ENCODE measurements around the gene HOXA9. TPM values are rescaled to one million over a fixed set of nuclear protein-coding genes. Genes with fewer than 3 reads are reported as not detected.

The HOXA9 gene
- total RNA-seq, 1 donor from 2014 or later: not detected

DNA sequence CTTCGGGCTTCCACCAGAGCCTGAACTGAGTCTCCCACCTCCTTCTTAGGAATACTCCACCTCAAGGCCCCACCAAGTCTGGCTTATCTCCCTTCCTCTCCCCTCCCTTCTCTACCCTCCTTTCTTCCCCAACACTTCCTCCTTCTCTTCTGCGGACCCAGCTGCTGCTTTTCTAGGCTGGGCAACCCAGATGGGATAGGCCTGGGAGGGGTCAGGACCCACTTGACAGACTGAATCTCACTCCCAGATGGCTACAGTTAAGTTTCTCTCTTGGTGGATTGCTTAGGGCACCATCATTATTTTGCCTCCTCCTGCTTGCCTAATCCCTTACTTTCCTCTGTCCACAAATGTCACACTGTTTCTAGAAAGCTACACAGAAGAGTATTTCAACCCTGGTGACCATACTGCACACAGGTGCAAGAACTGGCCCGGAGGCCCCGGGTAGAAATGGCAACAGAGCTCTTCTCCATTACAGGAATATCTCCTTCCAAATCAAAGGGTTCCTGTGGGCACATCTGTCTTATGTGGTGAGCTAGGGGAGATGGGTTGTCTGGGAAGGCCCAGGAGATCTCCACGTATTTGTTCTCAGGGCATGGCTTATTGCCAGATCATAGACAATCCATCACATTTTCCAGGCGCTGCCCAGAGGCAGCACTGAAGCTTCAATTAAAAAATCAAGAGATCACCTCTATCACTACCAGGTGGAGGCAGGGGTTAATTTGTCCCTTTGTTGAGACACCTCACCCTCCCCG, 24.8 kb upstream of the HOXA9 start:
- H3K27me3 ChIP-seq (ENCODE audit: control insufficient read depth, insufficient read depth, low read length): peaks cover 87% of the 10 kb centered on the region
- H3K36me3 ChIP-seq (ENCODE audit: control insufficient read depth, insufficient read depth, low read length): no peaks in the 10 kb centered on the region
- TF ChIP-seq, protein P1, sequence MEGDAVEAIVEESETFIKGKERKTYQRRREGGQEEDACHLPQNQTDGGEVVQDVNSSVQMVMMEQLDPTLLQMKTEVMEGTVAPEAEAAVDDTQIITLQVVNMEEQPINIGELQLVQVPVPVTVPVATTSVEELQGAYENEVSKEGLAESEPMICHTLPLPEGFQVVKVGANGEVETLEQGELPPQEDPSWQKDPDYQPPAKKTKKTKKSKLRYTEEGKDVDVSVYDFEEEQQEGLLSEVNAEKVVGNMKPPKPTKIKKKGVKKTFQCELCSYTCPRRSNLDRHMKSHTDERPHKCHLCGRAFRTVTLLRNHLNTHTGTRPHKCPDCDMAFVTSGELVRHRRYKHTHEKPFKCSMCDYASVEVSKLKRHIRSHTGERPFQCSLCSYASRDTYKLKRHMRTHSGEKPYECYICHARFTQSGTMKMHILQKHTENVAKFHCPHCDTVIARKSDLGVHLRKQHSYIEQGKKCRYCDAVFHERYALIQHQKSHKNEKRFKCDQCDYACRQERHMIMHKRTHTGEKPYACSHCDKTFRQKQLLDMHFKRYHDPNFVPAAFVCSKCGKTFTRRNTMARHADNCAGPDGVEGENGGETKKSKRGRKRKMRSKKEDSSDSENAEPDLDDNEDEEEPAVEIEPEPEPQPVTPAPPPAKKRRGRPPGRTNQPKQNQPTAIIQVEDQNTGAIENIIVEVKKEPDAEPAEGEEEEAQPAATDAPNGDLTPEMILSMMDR (IDR thresholded peaks at IDR 0.05; ENCODE audit: insufficient read depth, low read length, severe bottlenecking): no peak
- DNase-seq (ENCODE audit: low read depth) (no peak), FAIRE-seq (no peak)
- H3K4me3 ChIP-seq (ENCODE audit: low read depth, low read length): no peak overlapping the region

DNA sequence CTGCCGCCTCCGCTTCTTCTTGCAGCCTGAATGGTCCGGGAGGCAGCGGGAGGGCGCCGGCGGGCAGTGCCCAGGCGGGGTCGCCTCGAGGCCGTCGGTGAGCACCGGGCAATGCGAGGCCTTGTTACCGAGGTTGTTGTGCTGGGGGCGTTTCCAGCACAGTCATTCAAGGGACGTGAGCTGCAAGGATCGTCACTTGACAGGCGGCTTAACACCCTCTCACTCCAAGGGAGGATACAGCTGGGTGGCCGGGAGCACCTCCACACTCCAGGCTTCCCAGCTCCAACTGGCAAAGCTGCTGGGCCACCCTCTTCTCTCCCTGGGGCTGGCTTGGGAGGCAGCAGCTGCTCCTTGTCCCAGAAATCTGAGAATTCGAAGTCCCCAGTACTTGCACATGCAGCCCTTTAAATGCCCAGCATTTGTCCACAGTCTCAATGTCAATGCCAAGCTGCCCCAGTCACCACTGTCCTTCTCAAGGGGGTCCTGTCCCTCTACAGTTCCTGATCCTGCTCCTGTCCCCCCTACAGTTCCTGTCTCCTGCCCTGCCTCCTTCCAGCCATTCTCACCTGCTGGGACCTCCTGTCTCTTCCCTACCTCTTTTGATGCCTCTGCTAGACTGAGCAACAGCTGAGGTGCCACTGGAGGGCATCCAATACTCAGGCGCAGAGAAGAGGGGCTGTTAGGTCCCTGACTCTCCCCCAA, 24.1 kb upstream of the HOXA9 start:
- TF ChIP-seq, protein P1 (IDR thresholded peaks at IDR 0.05; ENCODE audit: insufficient read depth, low read length, severe bottlenecking): no peak
- DNase-seq (ENCODE audit: low read depth) (no peak), FAIRE-seq (no peak)
- Histone ChIP-seq H3K4me3 (ENCODE audit: low read depth, low read length) (no peak overlapping the region), H3K36me3 (ENCODE audit: control insufficient read depth, insufficient read depth, low read length) (no peaks in the 10 kb centered on the region), H3K27me3 (ENCODE audit: control insufficient read depth, insufficient read depth, low read length) (peaks cover 89% of the 10 kb centered on the region)

DNA sequence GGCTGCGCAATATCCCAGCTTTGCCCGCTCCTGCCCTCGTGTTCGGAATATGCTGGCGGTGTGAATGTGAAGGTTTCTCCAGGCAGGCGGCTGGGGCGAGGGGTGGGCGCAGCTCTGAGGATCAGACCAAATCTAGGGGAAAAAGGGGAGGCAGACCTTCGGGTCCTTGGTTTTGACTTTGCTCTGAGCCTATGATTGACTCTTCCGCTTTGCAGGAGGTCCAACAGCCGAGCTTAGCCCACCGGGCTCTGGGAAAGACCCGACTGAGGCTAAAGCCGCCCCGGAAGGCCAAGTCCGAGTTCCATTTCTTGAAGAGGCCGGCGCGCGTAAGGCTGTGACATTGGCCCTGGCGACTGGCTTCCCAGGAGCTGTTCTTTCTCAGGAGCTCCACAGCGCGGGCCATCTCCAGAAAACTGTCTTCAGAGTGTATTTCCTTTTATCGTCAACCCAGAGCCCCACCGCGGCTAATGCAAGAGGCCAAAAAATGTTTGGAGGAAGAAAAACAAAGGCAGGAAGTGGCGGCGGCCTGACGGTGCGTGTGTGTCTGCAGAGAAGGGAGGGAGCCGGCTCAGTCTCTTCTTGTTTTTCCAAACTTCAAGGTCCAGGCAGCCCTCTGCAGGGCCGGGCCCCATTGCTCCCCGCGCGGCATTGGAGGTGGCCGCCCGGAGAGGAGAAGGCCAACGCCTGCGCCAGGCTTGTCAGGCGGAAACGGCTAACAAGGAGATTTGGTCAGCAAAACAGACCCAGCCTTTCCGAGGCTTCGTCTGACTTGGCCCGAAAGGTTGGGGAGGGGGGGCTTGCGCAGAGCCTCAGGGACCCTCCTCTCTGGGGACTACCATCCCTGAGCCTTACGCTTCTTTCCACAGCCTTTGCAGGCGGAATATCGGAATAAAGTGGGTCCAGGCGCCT, 23.3 kb upstream of the HOXA9 start:
- no peak overlapping the region for H3K4me3 ChIP-seq (ENCODE audit: low read depth, low read length)
- DNase-seq (ENCODE audit: low read depth): no peak
- no peaks in the 10 kb centered on the region for H3K36me3 ChIP-seq (ENCODE audit: control insufficient read depth, insufficient read depth, low read length)
- TF ChIP-seq, protein P1 (IDR thresholded peaks at IDR 0.05; ENCODE audit: insufficient read depth, low read length, severe bottlenecking): no peak
- no peak for FAIRE-seq
- H3K27me3 ChIP-seq (ENCODE audit: control insufficient read depth, insufficient read depth, low read length): peaks cover 89% of the 10 kb centered on the region

DNA sequence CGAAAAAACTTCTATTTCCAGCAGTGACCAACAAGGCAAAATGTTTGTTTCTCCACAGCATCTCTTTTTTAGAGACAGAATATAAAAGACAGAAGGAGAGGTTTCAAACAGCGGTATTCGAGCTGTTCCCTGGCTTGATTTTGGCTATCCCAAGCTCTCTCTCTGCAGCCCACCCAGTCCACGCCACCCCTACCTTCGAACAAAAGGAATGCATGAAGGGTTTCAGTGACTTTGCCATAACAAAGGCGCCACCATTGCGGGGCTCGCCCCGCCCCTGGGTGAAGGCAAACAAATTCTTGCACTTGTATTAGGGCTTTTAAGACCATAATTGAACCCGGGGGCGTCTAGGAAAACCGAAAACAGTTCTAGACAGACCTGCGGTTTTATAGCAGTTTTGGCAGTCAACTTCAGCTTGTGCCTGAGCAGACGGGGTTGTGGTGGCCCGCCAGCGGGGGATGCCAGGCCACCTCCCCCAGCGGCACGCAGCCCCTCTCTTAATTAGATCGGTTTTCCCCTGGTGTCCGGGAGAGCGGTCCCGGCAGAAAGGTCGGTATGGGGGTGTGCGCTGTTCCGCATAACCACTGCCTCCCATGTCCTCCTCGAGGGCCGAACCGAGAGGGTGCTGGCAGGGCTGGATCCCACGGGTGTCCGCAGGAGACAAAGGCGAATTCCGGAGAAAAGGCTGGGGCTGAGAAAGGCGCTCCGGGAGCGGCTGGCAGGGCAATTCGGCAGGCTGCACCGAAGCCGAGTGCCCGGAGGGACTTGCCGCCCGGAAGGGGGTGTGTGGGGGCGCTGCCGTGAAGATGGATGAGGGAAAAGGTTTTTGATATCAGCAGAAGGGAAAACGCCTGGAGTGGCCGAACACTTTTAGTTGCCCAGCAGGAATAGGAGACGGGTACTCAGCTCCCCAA, 22.4 kb upstream of the HOXA9 start:
- DNase-seq (ENCODE audit: low read depth): no peak
- FAIRE-seq: no peak
- Histone ChIP-seq H3K36me3 (ENCODE audit: control insufficient read depth, insufficient read depth, low read length) (no peaks in the 10 kb centered on the region), H3K27me3 (ENCODE audit: control insufficient read depth, insufficient read depth, low read length) (peaks cover 90% of the 10 kb centered on the region), H3K4me3 (ENCODE audit: low read depth, low read length) (no peak overlapping the region)
- TF ChIP-seq, protein P1 (IDR thresholded peaks at IDR 0.05; ENCODE audit: insufficient read depth, low read length, severe bottlenecking): no peak

Data from bronchial epithelial cell (primary cell).